ENCODE data around the gene KRT75.

Gene KRT75

GRCh38 chr12:52390739-52391617, 43.2 kb downstream of the KRT75 start:
- no peak for DNase-seq

- DNase-seq = no peak
Observed at GRCh38 chr12:52389313-52390207, 44.6 kb downstream of the KRT75 start.

- no peak for DNase-seq
Observed at GRCh38 chr12:52387859-52388258, 46.3 kb downstream of the KRT75 start.

GRCh38 chr12:52385226-52385702, 48.9 kb downstream of the KRT75 start, which contains the start of gene KRT84:
Gene KRT84 (minus strand): TSS chr12:52385652. CDS start chr12:52385585, 67 bp downstream.
- DNase-seq = no peak

GRCh38 chr12:52383331-52383730, 50.8 kb downstream of the KRT75 start:
- DNase-seq = no peak

- no peak for DNase-seq
Observed at GRCh38 chr12:52382854-52383253, 51.3 kb downstream of the KRT75 start.

GRCh38 chr12:52381206-52381605, 53.0 kb downstream of the KRT75 start:
- no peak for DNase-seq

- no peak for DNase-seq
Observed at GRCh38 chr12:52380271-52380694, 53.9 kb downstream of the KRT75 start.

- DNase-seq = no peak
Observed at GRCh38 chr12:52379536-52379935, 54.6 kb downstream of the KRT75 start.

- no peak for DNase-seq
Observed at GRCh38 chr12:52378091-52378490, 56.1 kb downstream of the KRT75 start.

- no peak for DNase-seq
Observed at GRCh38 chr12:52377266-52377665, 56.9 kb downstream of the KRT75 start.

Data from activated CD8-positive, alpha-beta memory T cell treated with anti-CD3 and anti-CD28 coated beads, Interleukin-2, amount 50 U/mL, for 48 hours (primary cell).